ENCODE measurements around the gene LRP1B.
"Not testable (repeated sequence)": the region's sequence is repeated elsewhere in the genome, so short reads cannot be mapped to it uniquely, and the experiment has no call there.

Gene LRP1B

DNA sequence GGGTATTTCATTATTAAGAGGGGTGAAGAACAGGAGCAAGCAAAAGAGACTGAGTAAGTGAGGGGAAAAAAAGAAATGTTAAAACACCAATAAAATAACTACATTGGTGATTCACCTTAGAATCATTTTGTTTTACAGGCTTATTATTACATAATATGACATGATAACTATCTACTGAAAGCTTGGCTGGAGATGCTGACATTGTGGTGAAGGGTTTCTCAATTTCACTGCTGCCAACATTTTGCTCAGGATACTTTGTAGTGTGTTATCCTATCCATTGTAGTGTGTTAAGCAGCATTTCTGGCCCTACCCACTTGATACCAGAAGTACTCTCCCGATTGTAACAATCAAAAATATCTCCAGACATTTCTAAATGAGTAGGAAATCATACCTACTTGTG, 1786.0 kb downstream of the LRP1B start:
- TF ChIP-seq, protein P1, sequence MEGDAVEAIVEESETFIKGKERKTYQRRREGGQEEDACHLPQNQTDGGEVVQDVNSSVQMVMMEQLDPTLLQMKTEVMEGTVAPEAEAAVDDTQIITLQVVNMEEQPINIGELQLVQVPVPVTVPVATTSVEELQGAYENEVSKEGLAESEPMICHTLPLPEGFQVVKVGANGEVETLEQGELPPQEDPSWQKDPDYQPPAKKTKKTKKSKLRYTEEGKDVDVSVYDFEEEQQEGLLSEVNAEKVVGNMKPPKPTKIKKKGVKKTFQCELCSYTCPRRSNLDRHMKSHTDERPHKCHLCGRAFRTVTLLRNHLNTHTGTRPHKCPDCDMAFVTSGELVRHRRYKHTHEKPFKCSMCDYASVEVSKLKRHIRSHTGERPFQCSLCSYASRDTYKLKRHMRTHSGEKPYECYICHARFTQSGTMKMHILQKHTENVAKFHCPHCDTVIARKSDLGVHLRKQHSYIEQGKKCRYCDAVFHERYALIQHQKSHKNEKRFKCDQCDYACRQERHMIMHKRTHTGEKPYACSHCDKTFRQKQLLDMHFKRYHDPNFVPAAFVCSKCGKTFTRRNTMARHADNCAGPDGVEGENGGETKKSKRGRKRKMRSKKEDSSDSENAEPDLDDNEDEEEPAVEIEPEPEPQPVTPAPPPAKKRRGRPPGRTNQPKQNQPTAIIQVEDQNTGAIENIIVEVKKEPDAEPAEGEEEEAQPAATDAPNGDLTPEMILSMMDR (IDR thresholded peaks at IDR 0.05; ENCODE audit: control extremely low read depth, extremely low read depth, low read depth, missing control alignments): no peak
- POLR2A ChIA-PET: no interaction called here
- DNase-seq (ENCODE audit: extremely low spot score): no peak
- CTCF ChIA-PET: no interaction called here

DNA sequence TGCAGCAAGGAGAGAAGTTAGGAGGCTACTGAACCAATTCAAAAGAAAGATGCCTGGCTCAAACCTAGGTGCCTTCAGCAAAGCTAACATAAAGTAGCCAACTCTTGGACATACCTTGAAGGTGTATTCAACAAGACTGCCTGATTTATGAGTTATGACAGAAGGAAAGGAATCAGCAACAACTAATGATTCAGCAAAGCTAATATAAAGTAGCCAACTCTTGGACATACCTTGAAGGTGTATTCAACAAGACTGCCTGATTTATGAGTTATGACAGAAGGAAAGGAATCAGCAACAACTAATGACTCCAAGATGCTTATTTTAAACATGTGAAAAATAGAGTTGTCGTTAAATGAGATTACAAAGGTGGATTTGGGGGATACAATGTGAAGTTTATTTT, 1786.5 kb downstream of the LRP1B start:
- POLR2A ChIA-PET; DNase-seq (ENCODE audit: extremely low spot score): not testable (repeated sequence)
- CTCF ChIA-PET: interaction anchor here (1.0 to 1.1 kb wide), 2 partner anchors 12 to 16 kb away, joined by 3 read pairs; no protein-coding TSS in a partner anchor

DNA sequence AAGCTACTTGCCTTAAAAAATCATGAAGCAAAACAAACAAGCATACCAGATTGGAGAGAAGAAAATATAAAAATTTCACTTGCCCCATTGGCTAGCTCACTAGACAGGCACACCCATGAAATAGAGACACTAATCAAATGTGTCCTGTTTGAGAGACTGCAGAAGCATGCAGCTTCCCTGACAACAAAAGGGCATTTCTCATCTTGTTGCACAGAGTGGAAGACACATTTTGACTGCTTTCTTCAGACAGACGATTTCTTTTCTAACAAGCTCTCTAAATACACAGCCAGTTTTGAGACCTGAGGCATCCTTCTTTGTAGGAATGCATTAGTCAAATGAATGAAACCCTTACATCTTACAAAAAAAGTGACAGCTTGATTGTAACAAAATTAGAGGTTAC, 1792.0 kb downstream of the LRP1B start:
- ChIA-PET POLR2A (no interaction called here), CTCF (no interaction called here)
- DNase-seq (ENCODE audit: extremely low spot score): no peak
- TF ChIP-seq, protein P1 (IDR thresholded peaks at IDR 0.05; ENCODE audit: control extremely low read depth, extremely low read depth, low read depth, missing control alignments): no peak

DNA sequence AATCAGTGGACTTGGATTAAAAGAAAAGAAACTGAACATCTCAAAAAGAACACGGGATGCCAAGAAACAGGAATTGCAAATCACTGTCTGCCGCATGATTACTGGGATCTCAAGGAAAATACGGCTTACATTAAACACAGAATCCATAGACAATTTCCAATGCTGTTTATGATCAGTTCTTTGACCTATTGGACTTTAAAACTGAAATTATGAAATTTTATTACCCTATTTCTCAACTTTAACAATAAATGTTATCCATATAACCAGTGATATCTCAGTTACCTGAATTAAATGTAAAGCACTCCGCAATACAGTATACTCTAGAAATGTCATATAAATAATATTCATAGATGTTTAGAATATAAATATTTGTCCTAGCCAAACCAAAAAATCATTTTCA, 1793.8 kb downstream of the LRP1B start:
- DNase-seq (ENCODE audit: extremely low spot score): no peak
- CTCF ChIA-PET: no interaction called here
- POLR2A ChIA-PET: no interaction called here
- TF ChIP-seq, protein P1 (IDR thresholded peaks at IDR 0.05; ENCODE audit: control extremely low read depth, extremely low read depth, low read depth, missing control alignments): no peak

DNA sequence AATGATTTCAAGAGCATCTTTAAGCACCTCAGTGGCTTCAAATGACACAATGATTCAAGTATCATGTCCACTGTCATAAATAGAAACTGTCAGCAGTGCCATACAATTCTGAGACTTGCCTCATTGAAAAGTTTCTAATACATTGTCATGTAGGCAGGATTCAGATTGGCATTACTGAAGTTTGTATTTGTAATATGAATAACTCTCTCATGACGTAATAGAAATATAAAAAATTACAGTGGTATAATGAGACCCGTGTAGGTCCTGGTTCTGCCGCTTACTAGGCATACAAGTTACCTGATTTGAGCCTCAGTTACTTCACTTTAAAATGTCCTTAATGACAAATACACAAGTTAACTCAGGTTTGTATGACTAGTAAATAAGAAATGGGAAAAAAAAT, 1814.5 kb downstream of the LRP1B start:
- TF ChIP-seq, protein P1 (IDR thresholded peaks at IDR 0.05; ENCODE audit: control extremely low read depth, extremely low read depth, low read depth, missing control alignments): no peak
- DNase-seq (ENCODE audit: extremely low spot score): no peak
- ChIA-PET CTCF (no interaction called here), POLR2A (no interaction called here)

DNA sequence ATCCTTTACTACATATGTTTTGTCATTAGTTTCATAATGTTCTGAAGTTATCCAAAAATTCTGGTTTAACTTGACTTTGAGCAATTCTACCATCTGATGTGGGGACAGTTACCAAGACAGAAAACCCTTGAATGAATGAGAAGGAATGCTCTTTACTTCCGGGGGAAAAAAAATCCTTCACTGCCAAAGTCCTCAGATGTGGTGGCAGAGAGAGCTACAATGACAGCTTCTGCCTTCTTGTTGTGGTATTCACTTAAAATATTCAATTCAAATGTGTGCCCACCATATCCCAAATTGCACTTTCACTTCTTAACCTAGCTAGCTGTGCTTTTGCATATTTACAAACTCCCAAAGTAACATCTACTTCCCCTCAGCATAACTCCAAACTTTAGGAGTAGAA, 1818.9 kb downstream of the LRP1B start:
- no peak for DNase-seq (ENCODE audit: extremely low spot score)
- CTCF ChIA-PET: interaction anchor here (1.0 kb wide), 1 partner anchor 11 kb away, joined by 3 read pairs; no protein-coding TSS in a partner anchor
- TF ChIP-seq, protein P1 (IDR thresholded peaks at IDR 0.05; ENCODE audit: control extremely low read depth, extremely low read depth, low read depth, missing control alignments): no peak

DNA sequence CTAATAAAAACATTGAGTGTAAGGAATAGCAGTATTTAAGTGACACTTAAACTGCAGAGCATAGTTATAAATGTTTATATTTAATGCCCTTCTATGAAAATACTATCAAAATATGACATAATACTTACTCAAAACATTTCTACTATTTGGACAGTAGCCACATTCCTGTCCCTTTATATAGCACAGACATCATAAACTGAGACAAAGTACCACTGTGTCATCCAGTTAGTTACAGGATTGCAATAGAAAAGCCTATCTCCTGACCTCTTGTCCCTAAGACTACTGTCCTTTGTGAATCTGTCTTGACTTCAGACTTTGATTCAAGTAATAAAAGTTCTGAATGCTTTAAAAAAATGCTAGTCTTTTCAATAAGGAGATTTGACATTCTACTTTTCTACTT, 1822.1 kb downstream of the LRP1B start:
- TF ChIP-seq, protein P1 (IDR thresholded peaks at IDR 0.05; ENCODE audit: control extremely low read depth, extremely low read depth, low read depth, missing control alignments): no peak
- ChIA-PET POLR2A (no interaction called here), CTCF (interaction anchor here (1.4 kb wide), 1 partner anchor 31 kb away, joined by 3 read pairs; no protein-coding TSS in a partner anchor)
- no peak for DNase-seq (ENCODE audit: extremely low spot score)

More for the DNA sequence above, 1818.9 kb downstream of the LRP1B start:
- POLR2A ChIA-PET: no interaction called here

Data from GM10248 (cell line).